Trophoblast cell (in vitro differentiated cells and primary cell): ENCODE data around the gene ART1.

Source experiments
- DNase-seq, 2 donors: peaks; one replicate each; pipeline ENCODE4 v3.0.0-alpha.2; 2016
- H2AFZ ChIP-seq: 2 replicates; pipeline ENCODE4 v1.6.1; 2013; ENCODE audit warnings: low read length, moderate library complexity, mild to moderate bottlenecking; ENCODE audit not compliant: insufficient read depth, poor library complexity
- H2AK5ac ChIP-seq: 2 replicates; pipeline ENCODE4 v1.6.1; 2013; ENCODE audit warnings: mild to moderate bottlenecking, low read length
- H2BK120ac ChIP-seq: 2 replicates; pipeline ENCODE4 v1.6.1; 2013; ENCODE audit warnings: low read length, mild to moderate bottlenecking, moderate library complexity; ENCODE audit not compliant: insufficient read depth, poor library complexity
- H2BK12ac ChIP-seq: 2 replicates; pipeline ENCODE4 v1.6.1; 2013; ENCODE audit warnings: mild to moderate bottlenecking, low read length, moderate library complexity
- H2BK5ac ChIP-seq: 2 replicates; pipeline ENCODE4 v1.6.1; 2013; ENCODE audit warnings: low read length, low read depth, moderate library complexity, mild to moderate bottlenecking; ENCODE audit not compliant: poor library complexity
- H3K14ac ChIP-seq: 2 replicates; pipeline ENCODE4 v1.6.1; 2013; ENCODE audit warnings: mild to moderate bottlenecking, low read length
- H3K18ac ChIP-seq: 2 replicates; pipeline ENCODE4 v1.6.1; 2013; ENCODE audit warnings: mild to moderate bottlenecking, low read length
- H3K23ac ChIP-seq: 2 replicates; pipeline ENCODE4 v1.6.1; 2013; ENCODE audit warnings: low read length
- H3K27ac ChIP-seq: 2 replicates; pipeline ENCODE4 v1.5.1; 2013; ENCODE audit warnings: low read depth, mild to moderate bottlenecking, inconsistent platforms, low read length, moderate library complexity
- H3K27me3 ChIP-seq: 2 replicates; pipeline ENCODE4 v1.6.1; 2013; ENCODE audit warnings: inconsistent platforms, mild to moderate bottlenecking, low read length, moderate library complexity; ENCODE audit not compliant: insufficient read depth
- H3K36me3 ChIP-seq, 2 experiments: 1 replicate in 1 of 2; 2 replicates in 1 of 2; pipeline ENCODE4 v1.6.1; 2013; ENCODE audit warnings: low read length in 2 of 2, mild to moderate bottlenecking in 2 of 2, moderate library complexity in 1 of 2; ENCODE audit not compliant: insufficient read depth in 2 of 2, control insufficient read depth in 1 of 2
- H3K4ac ChIP-seq: 2 replicates; pipeline ENCODE4 v1.6.1; 2013; ENCODE audit warnings: low read depth, mild to moderate bottlenecking, low read length, moderate library complexity
- H3K4me1 ChIP-seq, 2 experiments: 1 replicate in 1 of 2; 2 replicates in 1 of 2; pipeline ENCODE4 v1.6.1; 2013; ENCODE audit warnings: low read length in 2 of 2, mild to moderate bottlenecking in 2 of 2, moderate library complexity in 1 of 2; ENCODE audit not compliant: insufficient read depth in 2 of 2, control insufficient read depth in 1 of 2
- H3K4me2 ChIP-seq: 2 replicates; pipeline ENCODE4 v1.6.1; 2013; ENCODE audit warnings: inconsistent platforms, mild to moderate bottlenecking, low read length, moderate library complexity
- H3K4me3 ChIP-seq: 2 replicates; pipeline ENCODE4 v1.5.1; 2013; ENCODE audit warnings: mild to moderate bottlenecking, low read depth, low read length, inconsistent platforms
- H3K79me1 ChIP-seq: one replicate; pipeline ENCODE4 v1.6.1; 2013; ENCODE audit warnings: low read length
- H3K79me2 ChIP-seq: 2 replicates; pipeline ENCODE4 v1.6.1; 2013; ENCODE audit warnings: low read length, mild to moderate bottlenecking; ENCODE audit not compliant: control insufficient read depth, insufficient read depth, poor library complexity
- H3K9ac ChIP-seq: 2 replicates; pipeline ENCODE4 v1.6.1; 2013; ENCODE audit warnings: mild to moderate bottlenecking, low read length
- H3K9me3 ChIP-seq: 2 replicates; pipeline ENCODE4 v1.6.1; 2013; ENCODE audit warnings: low read depth, mild to moderate bottlenecking, control low read depth, inconsistent platforms, low read length; ENCODE audit not compliant: insufficient read depth
- H4K12ac ChIP-seq: 2 replicates; pipeline ENCODE4 v1.6.1; 2013; ENCODE audit warnings: low read depth, mild to moderate bottlenecking, low read length, moderate library complexity
- H4K8ac ChIP-seq: 2 replicates; pipeline ENCODE4 v1.6.1; 2013; ENCODE audit warnings: low read depth, mild to moderate bottlenecking, low read length, moderate library complexity
- H4K91ac ChIP-seq: one replicate; pipeline ENCODE4 v1.6.1; 2013; ENCODE audit warnings: low read depth, mild to moderate bottlenecking, low read length, moderate library complexity
- WGBS: extraction: QIAGEN DNeasy Blood & Tissue Kit; methylation state at CpG from one replicate; pipeline ENCODE4 v1.1.7; 2013; ENCODE audit warnings: missing lambda C conversion rate; ENCODE audit not compliant: insufficient read length, insufficient coverage; ENCODE audit errors: extremely low coverage; 5-methylcytosine and 5-hydroxymethylcytosine counted together

ART1 gene

DNA sequence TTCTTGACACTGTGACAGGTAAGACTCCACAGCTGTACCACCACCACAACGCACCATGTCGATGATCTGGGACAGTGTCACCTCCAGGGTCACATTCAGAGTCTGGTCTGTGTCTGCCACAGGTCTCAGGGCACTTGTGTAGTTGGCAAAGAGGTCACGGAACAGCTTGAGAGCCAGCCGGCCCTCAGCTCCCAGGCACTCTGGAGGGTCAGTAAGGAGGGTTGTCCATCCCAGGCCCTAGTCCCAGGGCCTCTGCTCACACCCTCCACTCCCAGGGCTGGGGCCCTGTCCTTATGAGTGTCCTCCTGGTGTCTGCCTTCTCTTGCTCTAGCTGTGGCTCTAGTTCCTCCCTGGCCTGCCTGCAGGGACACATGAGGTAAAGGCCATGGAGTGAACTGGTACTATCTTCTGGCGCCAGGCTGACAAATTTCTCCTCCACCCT, 24.8 kb downstream of the ART1 start:
- H3K4me2 ChIP-seq: no peak overlapping the region
- no peaks in the 10 kb centered on the region for H3K27me3 ChIP-seq
- H2BK120ac ChIP-seq: no peak overlapping the region
- no peak overlapping the region for H4K12ac ChIP-seq
- peaks cover 4 to 8% of the 10 kb centered on the region in 2 experiments for H3K4me1 ChIP-seq
- no peak overlapping the region for H2BK12ac ChIP-seq
- no peak overlapping the region for H2BK5ac ChIP-seq
- H3K36me3 ChIP-seq: peaks cover 48 to 57% of the 10 kb centered on the region in 2 experiments
- H2AK5ac ChIP-seq: no peak overlapping the region
- H3K18ac ChIP-seq: no peak overlapping the region
- no peak overlapping the region for H3K9ac ChIP-seq
- no peak overlapping the region for H4K8ac ChIP-seq
- H4K91ac ChIP-seq: no peak overlapping the region
- no peak overlapping the region for H2AFZ ChIP-seq
- H3K79me1 ChIP-seq: peaks cover 3% of the 10 kb centered on the region
- H3K4ac ChIP-seq: no peak overlapping the region
- no peak overlapping the region for H3K27ac ChIP-seq
- peaks cover 3% of the 10 kb centered on the region for H3K9me3 ChIP-seq
- no peak overlapping the region for H3K4me3 ChIP-seq
- no CpG with 5 or more reads among the region's 5 CpGs for WGBS
- DNase-seq: no peak
- H3K23ac ChIP-seq: no peak overlapping the region
- no peak overlapping the region for H3K14ac ChIP-seq
- H3K79me2 ChIP-seq: no peaks in the 10 kb centered on the region

GRCh38 chr11:3671334-3672254, 26.7 kb downstream of the ART1 start, which contains the start of gene CHRNA10:
Gene CHRNA10 (minus strand): TSS chr11:3671384. CDS start chr11:3671312, 72 bp downstream.
- H3K4ac ChIP-seq: no peak within 1 kb of the TSS
- H4K8ac ChIP-seq: no peak within 1 kb of the TSS
- H3K4me3 ChIP-seq: no peak within 1 kb of the TSS

GRCh38 chr11:3674189-3674588, 29.3 kb downstream of the ART1 start:
- Histone ChIP-seq H3K9me3 (peaks cover 2% of the 10 kb centered on the region), H3K36me3 (peaks cover 32 to 46% of the 10 kb centered on the region in 2 experiments), H3K4me1 (peaks cover 4 to 10% of the 10 kb centered on the region in 2 experiments), H4K91ac (no peak overlapping the region), H3K79me1 (peaks cover 5% of the 10 kb centered on the region), H2BK12ac (no peak overlapping the region), H3K4me3 (no peak overlapping the region), H3K79me2 (no peaks in the 10 kb centered on the region), H2BK5ac (no peak overlapping the region), H3K9ac (no peak overlapping the region), H2AK5ac (no peak overlapping the region), H3K18ac (no peak overlapping the region), H2AFZ (no peak overlapping the region), H3K4me2 (no peak overlapping the region), H4K12ac (no peak overlapping the region), H3K4ac (no peak overlapping the region), H3K27ac (peak overlapping the region; percentile 84), H3K27me3 (no peaks in the 10 kb centered on the region), H4K8ac (no peak overlapping the region), H2BK120ac (no peak overlapping the region), H3K23ac (no peak overlapping the region), H3K14ac (no peak overlapping the region)
- peak; percentile 90 to 97 for DNase-seq
- no CpG with 5 or more reads among the region's 1 CpG for WGBS

More at GRCh38 chr11:3671334-3672254, 26.7 kb downstream of the ART1 start, which contains the start of gene CHRNA10:
- Histone ChIP-seq H2AK5ac (no peak within 1 kb of the TSS), H3K36me3 (peaks cover 44 to 57% of the 10 kb centered on the region in 2 experiments), H2AFZ (no peak within 1 kb of the TSS), H3K4me1 (peaks cover 4 to 10% of the 10 kb centered on the region in 2 experiments), H2BK5ac (no peak within 1 kb of the TSS), H3K9me3 (peaks cover 3% of the 10 kb centered on the region), H3K79me2 (no peaks in the 10 kb centered on the region), H3K27ac (no peak within 1 kb of the TSS), H4K12ac (no peak within 1 kb of the TSS), H3K23ac (no peak within 1 kb of the TSS), H2BK12ac (no peak within 1 kb of the TSS), H3K27me3 (no peaks in the 10 kb centered on the region), H3K79me1 (peaks cover 5% of the 10 kb centered on the region), H3K4me2 (no peak within 1 kb of the TSS), H2BK120ac (no peak within 1 kb of the TSS), H3K14ac (no peak within 1 kb of the TSS), H3K18ac (no peak within 1 kb of the TSS), H4K91ac (no peak within 1 kb of the TSS), H3K9ac (no peak within 1 kb of the TSS)
- WGBS: no CpG with 5 or more reads among the region's 9 CpGs
- no peak for DNase-seq

DNA sequence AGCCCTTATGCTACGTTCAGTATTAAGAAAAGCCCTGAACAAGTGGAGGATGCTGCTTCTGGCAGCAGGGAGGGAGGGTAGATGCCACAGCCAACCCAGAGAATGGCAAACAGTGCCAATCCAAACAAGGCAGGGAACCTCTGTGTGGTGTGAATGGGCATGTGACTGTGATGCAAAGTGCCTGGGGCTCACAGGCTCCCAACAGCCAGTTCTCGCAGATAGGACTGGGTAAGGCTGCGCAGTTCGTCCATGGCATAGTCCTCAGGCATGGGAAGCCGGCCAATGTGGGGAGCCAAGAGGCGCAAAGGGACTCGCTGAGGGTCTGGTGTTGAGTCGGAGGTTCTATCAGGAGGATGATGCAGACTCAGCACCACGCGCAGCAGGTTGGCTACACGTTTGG, 31.0 kb downstream of the ART1 start:
- no peak overlapping the region for H3K4me2 ChIP-seq

More for the DNA sequence above, 31.0 kb downstream of the ART1 start:
- Histone ChIP-seq H2BK5ac (no peak overlapping the region), H3K14ac (no peak overlapping the region), H2BK120ac (no peak overlapping the region), H2BK12ac (no peak overlapping the region), H2AK5ac (no peak overlapping the region), H4K91ac (no peak overlapping the region), H3K79me2 (no peaks in the 10 kb centered on the region), H2AFZ (no peak overlapping the region), H3K27ac (no peak overlapping the region), H3K18ac (no peak overlapping the region), H3K4me1 (peaks cover 4 to 10% of the 10 kb centered on the region in 2 experiments), H3K27me3 (no peaks in the 10 kb centered on the region), H3K79me1 (peaks cover 3% of the 10 kb centered on the region), H3K36me3 (peaks cover 29 to 51% of the 10 kb centered on the region in 2 experiments), H4K8ac (no peak overlapping the region), H3K23ac (no peak overlapping the region), H4K12ac (no peak overlapping the region), H3K9me3 (peaks cover 2% of the 10 kb centered on the region), H3K9ac (no peak overlapping the region), H3K4ac (no peak overlapping the region), H3K4me3 (no peak overlapping the region)
- WGBS: no CpG with 5 or more reads among the region's 11 CpGs
- no peak for DNase-seq
